H9 (cell line): ENCODE measurements around the gene ZMYND8. TPM values are rescaled to one million over a fixed set of nuclear protein-coding genes. Genes with fewer than 3 reads are reported as not detected.

Experiments used
- DNase-seq: peaks from one replicate; pipeline ENCODE4 v3.0.0-alpha.2; 2017
- H2AFZ ChIP-seq: one replicate; pipeline ENCODE4 v1.6.1; 2013; ENCODE audit warnings: mild to moderate bottlenecking, low read length, control low read depth, moderate library complexity
- H2AK5ac ChIP-seq: 2 replicates; pipeline ENCODE4 v1.6.1; 2013; ENCODE audit warnings: low read length, control low read depth, mixed read lengths; ENCODE audit not compliant: insufficient read length
- H2BK120ac ChIP-seq: one replicate; pipeline ENCODE4 v1.6.1; 2013; ENCODE audit warnings: low read depth, mild to moderate bottlenecking, low read length, control low read depth, inconsistent platforms; ENCODE audit not compliant: poor library complexity, severe bottlenecking
- H2BK12ac ChIP-seq: 2 replicates; pipeline ENCODE4 v1.6.1; 2013; ENCODE audit warnings: low read length, control low read depth, mixed read lengths, low read depth; ENCODE audit not compliant: insufficient read length
- H2BK15ac ChIP-seq: 2 replicates; pipeline ENCODE4 v1.6.1; 2013; ENCODE audit warnings: low read depth, low read length, control low read depth
- H2BK20ac ChIP-seq: one replicate; pipeline ENCODE4 v1.6.1; 2013; ENCODE audit warnings: low read depth, mild to moderate bottlenecking, low read length, control low read depth, inconsistent platforms; ENCODE audit not compliant: poor library complexity, severe bottlenecking
- H2BK5ac ChIP-seq: 2 replicates; pipeline ENCODE4 v1.6.1; 2013; ENCODE audit warnings: low read length, control low read depth, mixed read lengths; ENCODE audit not compliant: insufficient read length
- H3K14ac ChIP-seq: 2 replicates; pipeline ENCODE4 v1.6.1; 2013; ENCODE audit warnings: low read length, control low read depth; ENCODE audit not compliant: insufficient read depth
- H3K18ac ChIP-seq: 2 replicates; pipeline ENCODE4 v1.6.1; 2013; ENCODE audit warnings: low read depth, mild to moderate bottlenecking, mixed read lengths, low read length, control low read depth; ENCODE audit not compliant: insufficient read length
- H3K23ac ChIP-seq: 2 replicates; pipeline ENCODE4 v1.6.1; 2013; ENCODE audit warnings: low read length, control low read depth, mixed read lengths, low read depth; ENCODE audit not compliant: insufficient read length
- H3K23me2 ChIP-seq: 2 replicates; pipeline ENCODE4 v1.6.1; 2013; ENCODE audit warnings: low read depth, mild to moderate bottlenecking, mixed read lengths, low read length, control low read depth; ENCODE audit not compliant: insufficient read length, poor library complexity, severe bottlenecking
- H3K27ac ChIP-seq: 2 replicates; pipeline ENCODE4 v1.5.1; 2013; ENCODE audit warnings: low read length, control low read depth, mixed read lengths, low read depth; ENCODE audit not compliant: insufficient read length
- H3K27me3 ChIP-seq: 2 replicates; pipeline ENCODE4 v1.6.1; 2013; ENCODE audit warnings: low read length, control low read depth, inconsistent platforms; ENCODE audit not compliant: insufficient read depth
- H3K4ac ChIP-seq: 2 replicates; pipeline ENCODE4 v1.6.1; 2013; ENCODE audit warnings: low read depth, mild to moderate bottlenecking, control low read depth, inconsistent platforms, low read length, moderate library complexity
- H3K4me1 ChIP-seq: 2 replicates; pipeline ENCODE4 v1.6.1; 2013; ENCODE audit warnings: low read length, control low read depth, inconsistent platforms; ENCODE audit not compliant: insufficient read depth
- H3K4me2 ChIP-seq: 2 replicates; pipeline ENCODE4 v1.6.1; 2013; ENCODE audit warnings: low read length, control low read depth, mixed read lengths; ENCODE audit not compliant: insufficient read length, insufficient read depth
- H3K56ac ChIP-seq: 2 replicates; pipeline ENCODE4 v1.6.1; 2013; ENCODE audit warnings: low read depth, mild to moderate bottlenecking, mixed read lengths, low read length, control low read depth; ENCODE audit not compliant: insufficient read length
- H3K79me1 ChIP-seq: 2 replicates; pipeline ENCODE4 v1.6.1; 2013; ENCODE audit warnings: low read depth, mild to moderate bottlenecking, moderate library complexity, low read length, control low read depth, inconsistent platforms; ENCODE audit not compliant: insufficient read depth, poor library complexity, severe bottlenecking
- H3K79me2 ChIP-seq: 2 replicates; pipeline ENCODE4 v1.6.1; 2013; ENCODE audit warnings: low read length, control low read depth, inconsistent platforms; ENCODE audit not compliant: insufficient read depth
- H3K9ac ChIP-seq: 2 replicates; pipeline ENCODE4 v1.6.1; 2013; ENCODE audit warnings: low read length, control low read depth, mixed read lengths; ENCODE audit not compliant: insufficient read length; ENCODE audit errors: extremely low read depth
- H3K9me3 ChIP-seq: one replicate; pipeline ENCODE4 v1.6.1; 2013; ENCODE audit warnings: low read depth, low read length, inconsistent platforms; ENCODE audit not compliant: control insufficient read depth
- H3T11ph ChIP-seq: one replicate; pipeline ENCODE4 v1.6.1; 2013; ENCODE audit warnings: mild to moderate bottlenecking, low read length, control low read depth, inconsistent platforms
- H4K20me1 ChIP-seq: one replicate; pipeline ENCODE4 v1.6.1; 2013; ENCODE audit not compliant: control insufficient read depth, insufficient read length, insufficient read depth
- H4K5ac ChIP-seq: 2 replicates; pipeline ENCODE4 v1.6.1; 2013; ENCODE audit warnings: low read depth, mild to moderate bottlenecking, mixed read lengths, low read length, control low read depth; ENCODE audit not compliant: insufficient read length
- H4K8ac ChIP-seq: replicated peaks from 2 replicates; pipeline ENCODE4 v1.6.1; 2013; ENCODE audit warnings: low read length, control low read depth, mixed read lengths, low read depth; ENCODE audit not compliant: insufficient read length
- H4K91ac ChIP-seq: 2 replicates; pipeline ENCODE4 v1.6.1; 2013; ENCODE audit warnings: low read depth, mild to moderate bottlenecking, moderate library complexity, mixed read lengths, low read length, control low read depth; ENCODE audit not compliant: insufficient read length
- H3K27ac Mint-ChIP-seq, 3 experiments: 2 replicates in 2 of 3; 3 replicates in 1 of 3; pipeline ENCODE4 v1.8.0; 2020 to 2021; ENCODE audit warnings: mixed read lengths in 3 of 3, mild to moderate bottlenecking in 1 of 3, moderate library complexity in 1 of 3
- H3K27me3 Mint-ChIP-seq: 2 replicates; pipeline ENCODE4 v1.8.0; 2021; ENCODE audit warnings: low read depth, mild to moderate bottlenecking, moderate library complexity, mixed read lengths
- H3K36me3 Mint-ChIP-seq, 3 experiments: 2 replicates in 2 of 3; 3 replicates in 1 of 3; pipeline ENCODE4 v1.8.0; 2020 to 2021; ENCODE audit warnings: low read depth in 3 of 3, mixed read lengths in 3 of 3; ENCODE audit not compliant: insufficient read depth in 1 of 3
- H3K4me1 Mint-ChIP-seq, 2 experiments: 2 replicates each; pipeline ENCODE4 v1.8.0; 2020; ENCODE audit warnings: mixed read lengths in 2 of 2
- H3K4me3 Mint-ChIP-seq, 2 experiments: 2 replicates in 1 of 2; 3 replicates in 1 of 2; pipeline ENCODE4 v1.8.0; 2020 to 2021; ENCODE audit warnings: mild to moderate bottlenecking in 2 of 2, mixed read lengths in 2 of 2, moderate library complexity in 1 of 2
- H3K9me3 Mint-ChIP-seq, 2 experiments: 2 replicates in 1 of 2; 3 replicates in 1 of 2; pipeline ENCODE4 v1.8.0; 2020; ENCODE audit warnings: mild to moderate bottlenecking in 2 of 2, mixed read lengths in 2 of 2, moderate library complexity in 1 of 2
- WGBS: extraction: QIAGEN DNeasy Blood & Tissue Kit; methylation state at CpG from one replicate; pipeline ENCODE4 v1.1.7; 2013; ENCODE audit warnings: missing lambda C conversion rate, low lambda C conversion rate, mixed read lengths; ENCODE audit not compliant: insufficient read length; ENCODE audit errors: extremely low coverage; 5-methylcytosine and 5-hydroxymethylcytosine counted together
- total RNA-seq: library from RNA; stranded (reverse); gene quantifications from 2 replicates; pipeline ENCODE4 v1.2.1, GENCODE V29; 2021
- TF ChIP-seq, protein P1 (sequence below): fragments of 200-600 bp; sonication (generic); conservative IDR thresholded peaks from 3 replicates; pipeline ENCODE4 v1.8.0; 2021; ENCODE audit warnings: antibody characterized with exemption, mild to moderate bottlenecking

The ZMYND8 gene
- total RNA-seq, 1 experiment from 2014 or later = 158 TPM

DNA sequence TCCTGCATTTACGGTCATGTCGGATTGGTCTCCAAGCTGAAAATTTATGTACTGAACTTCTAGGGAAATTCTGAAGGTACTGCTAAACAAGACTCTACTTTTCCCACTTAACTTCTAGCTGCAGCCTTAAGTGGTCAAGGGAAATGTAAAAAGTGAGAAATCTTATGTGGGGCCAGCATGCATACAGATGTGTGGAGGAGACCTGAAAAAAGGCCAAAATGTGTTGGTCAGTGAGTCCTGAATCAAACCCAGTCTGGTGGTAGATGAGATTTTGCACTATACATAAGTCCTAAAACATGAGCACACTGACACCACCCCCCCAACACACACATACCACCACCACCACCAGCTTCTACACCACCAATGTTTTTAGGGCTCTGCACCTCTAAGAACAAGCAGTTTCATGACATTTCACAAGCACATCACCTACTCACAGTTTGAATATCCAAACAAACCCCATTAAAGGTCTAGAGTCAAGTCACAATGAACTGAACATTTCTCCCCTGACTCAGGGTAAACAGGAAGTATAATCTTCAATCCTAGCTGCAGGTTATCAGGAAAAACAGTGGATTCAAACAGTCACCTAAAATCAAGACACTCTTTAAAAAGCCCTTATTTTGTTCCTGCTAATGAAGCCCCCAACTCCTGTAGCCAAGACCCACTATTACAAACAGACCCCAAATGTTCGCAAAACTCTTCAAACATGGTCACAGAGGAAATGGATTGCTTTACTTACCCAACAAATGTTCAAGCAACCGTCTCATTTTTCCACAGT, 1.6 kb downstream of the ZMYND8 start:
- H3T11ph ChIP-seq = no peak overlapping the region
- H3K4me3 Mint-ChIP-seq = peak overlapping the region; percentile 51 to 67

More for the DNA sequence above, 1.6 kb downstream of the ZMYND8 start:
- Histone ChIP-seq H3K4ac (no peak overlapping the region), H2BK5ac (peak overlapping the region; percentile 21), H4K91ac (no peak overlapping the region), H3K23ac (no peak overlapping the region), H3K9ac (peak overlapping the region; percentile 8), H2BK120ac (no peak overlapping the region), H4K8ac (no peak overlapping the region), H3K18ac (peak overlapping the region; percentile 44), H3K27ac (peak overlapping the region; percentile 88), H2AK5ac (peak overlapping the region; percentile 15), H3K4me1 (peaks cover 54% of the 10 kb centered on the region), H2AFZ (no peak overlapping the region), H2BK12ac (no peak overlapping the region), H3K56ac (no peak overlapping the region), H2BK15ac (no peak overlapping the region), H3K23me2 (no peaks in the 10 kb centered on the region), H4K20me1 (no peaks in the 10 kb centered on the region), H3K14ac (no peak overlapping the region), H4K5ac (no peak overlapping the region), H3K79me2 (peaks cover 62% of the 10 kb centered on the region; the same call in 1 of the 2 replicates), H2BK20ac (no peak overlapping the region), H3K27me3 (no peaks in the 10 kb centered on the region), H3K79me1 (no peaks in the 10 kb centered on the region), H3K4me2 (peak overlapping the region; percentile 17), H3K9me3 (no peaks in the 10 kb centered on the region)
- Mint-ChIP-seq H3K27ac (no peak overlapping the region; a peak in 3 of 7 replicates), H3K36me3 (peaks cover 7 to 40% (median 11%) of the 10 kb centered on the region in 3 experiments; a peak in 6 of 7 replicates), H3K27me3 (no peaks in the 10 kb centered on the region; the same call in 1 of the 2 replicates), H3K4me1 (peaks cover 0 to 37% of the 10 kb centered on the region in 2 experiments; a peak in 3 of 4 replicates), H3K9me3 (no peaks in the 10 kb centered on the region)
- WGBS = no CpG with 5 or more reads among the region's 4 CpGs
- TF ChIP-seq, protein P1, sequence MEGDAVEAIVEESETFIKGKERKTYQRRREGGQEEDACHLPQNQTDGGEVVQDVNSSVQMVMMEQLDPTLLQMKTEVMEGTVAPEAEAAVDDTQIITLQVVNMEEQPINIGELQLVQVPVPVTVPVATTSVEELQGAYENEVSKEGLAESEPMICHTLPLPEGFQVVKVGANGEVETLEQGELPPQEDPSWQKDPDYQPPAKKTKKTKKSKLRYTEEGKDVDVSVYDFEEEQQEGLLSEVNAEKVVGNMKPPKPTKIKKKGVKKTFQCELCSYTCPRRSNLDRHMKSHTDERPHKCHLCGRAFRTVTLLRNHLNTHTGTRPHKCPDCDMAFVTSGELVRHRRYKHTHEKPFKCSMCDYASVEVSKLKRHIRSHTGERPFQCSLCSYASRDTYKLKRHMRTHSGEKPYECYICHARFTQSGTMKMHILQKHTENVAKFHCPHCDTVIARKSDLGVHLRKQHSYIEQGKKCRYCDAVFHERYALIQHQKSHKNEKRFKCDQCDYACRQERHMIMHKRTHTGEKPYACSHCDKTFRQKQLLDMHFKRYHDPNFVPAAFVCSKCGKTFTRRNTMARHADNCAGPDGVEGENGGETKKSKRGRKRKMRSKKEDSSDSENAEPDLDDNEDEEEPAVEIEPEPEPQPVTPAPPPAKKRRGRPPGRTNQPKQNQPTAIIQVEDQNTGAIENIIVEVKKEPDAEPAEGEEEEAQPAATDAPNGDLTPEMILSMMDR = no peak
- DNase-seq = no peak
